Endothelial cell of umbilical vein (primary cell): ENCODE results near the gene TRDMT1. TPM values are rescaled to one million over a fixed set of nuclear protein-coding genes. Genes with fewer than 3 reads are reported as not detected.
A peak's percentile ranks its signal among the peaks of the same experiment; 100 is the strongest.

ENCODE experiments used
- BruUV-seq: library from RNA; stranded (reverse); fragments of 400-500 nt; replicated peaks from 2 replicates; lab custom pipeline; 2021; lab: Mats Ljungman, UMichigan
- CTCF ChIA-PET: fragments of 300-600, 350-600 bp; sonication (Branson Sonifier 250); formaldehyde crosslinking; loops from one replicate; lab custom pipeline; 2021; ENCODE audit warnings: antibody characterized with exemption, inconsistent platforms; lab: Charles Lee
- POLR2A ChIA-PET: fragments of 300-600, 350-600 bp; sonication (Branson Sonifier 250); formaldehyde crosslinking; loops from one replicate; lab custom pipeline; 2021; ENCODE audit warnings: antibody characterized with exemption, inconsistent platforms; lab: Charles Lee
- DNase-seq: peaks from one replicate; pipeline ENCODE4 v3.0.0-alpha.2; 2011; ENCODE audit warnings: low read depth, low spot score
- FAIRE-seq: peaks from 2 replicates; lab custom pipeline; 2011; peaks lifted over from hg19 to GRCh38; lab: Jason Lieb, UNC
- H2AFZ ChIP-seq: 2 replicates; pipeline ENCODE4 v1.6.0; 2012; ENCODE audit warnings: low read depth, low read length, control low read depth, inconsistent platforms
- H3K27ac ChIP-seq: 2 replicates; pipeline ENCODE4 v1.5.1; 2011; ENCODE audit warnings: low read depth, mild to moderate bottlenecking, control low read depth, low read length, moderate library complexity; ENCODE audit not compliant: insufficient read depth
- H3K27me3 ChIP-seq, 2 experiments: 2 replicates each; pipeline versions ENCODE4 v1.6.0 to v1.6.1; 2011; ENCODE audit warnings: low read length in 2 of 2, mixed read lengths in 1 of 2; ENCODE audit not compliant: control insufficient read depth in 2 of 2, insufficient read depth in 2 of 2
- H3K36me3 ChIP-seq, 2 experiments: 2 replicates in 1 of 2; 3 replicates in 1 of 2; pipeline ENCODE4 v1.5.1; 2011; ENCODE audit warnings: low read length in 2 of 2, mild to moderate bottlenecking in 1 of 2, moderate library complexity in 1 of 2; ENCODE audit not compliant: control insufficient read depth in 2 of 2, insufficient read depth in 2 of 2; ENCODE audit errors: extremely low read depth in 1 of 2
- H3K4me1 ChIP-seq: 3 replicates; pipeline ENCODE4 v1.5.1; 2011; ENCODE audit warnings: mild to moderate bottlenecking, low read length; ENCODE audit not compliant: control insufficient read depth, insufficient read depth; ENCODE audit errors: extremely low read depth
- H3K4me2 ChIP-seq: 2 replicates; pipeline ENCODE4 v1.6.1; 2011; ENCODE audit warnings: low read length, control low read depth, mixed read lengths; ENCODE audit not compliant: insufficient read depth
- H3K4me3 ChIP-seq, 3 experiments: fragments of 200-600 bp in 1 of 3; sonication (generic), shearing (Covaris generic) in 1 of 3; replicated peaks in 1 of 3; 2 replicates each; pipeline ENCODE4 v1.5.1; 2011 to 2016; ENCODE audit warnings: control low read depth in 3 of 3, low read length in 3 of 3, mild to moderate bottlenecking in 2 of 3, inconsistent platforms in 1 of 3, low read depth in 1 of 3, moderate library complexity in 1 of 3; ENCODE audit not compliant: insufficient read depth in 1 of 3
- H3K79me2 ChIP-seq: 2 replicates; pipeline ENCODE4 v1.6.0; 2012; ENCODE audit warnings: low read length, inconsistent platforms; ENCODE audit not compliant: control insufficient read depth, insufficient read depth
- H3K9ac ChIP-seq: replicated peaks from 2 replicates; pipeline ENCODE3; 2011; ENCODE audit warnings: low read length, control low read depth; ENCODE audit not compliant: insufficient read depth; ENCODE audit errors: extremely low read depth
- H3K9me1 ChIP-seq: replicated peaks from 3 replicates; pipeline ENCODE4 v1.6.0; 2011; ENCODE audit warnings: mild to moderate bottlenecking, low read length; ENCODE audit not compliant: control insufficient read depth, insufficient read depth; ENCODE audit errors: extremely low read depth
- H3K9me3 ChIP-seq: replicated peaks from 2 replicates; pipeline ENCODE4 v1.5.1; 2012; ENCODE audit warnings: low read length, inconsistent platforms; ENCODE audit not compliant: control insufficient read depth, insufficient read depth
- H4K20me1 ChIP-seq: replicated peaks from 2 replicates; pipeline ENCODE3; 2011; ENCODE audit warnings: mild to moderate bottlenecking, low read length; ENCODE audit not compliant: control insufficient read depth, insufficient read depth; ENCODE audit errors: extremely low read depth
- EZH2 ChIP-seq: IDR thresholded peaks from 2 replicates; pipeline ENCODE4 v1.6.1; 2012; ENCODE audit warnings: borderline replicate concordance, low read depth, mild to moderate bottlenecking, moderate library complexity, low read length, inconsistent platforms; ENCODE audit not compliant: severe bottlenecking
- FOS ChIP-seq: IDR thresholded peaks from 2 replicates; pipeline ENCODE4 v1.6.1; 2011; ENCODE audit warnings: mild to moderate bottlenecking, low read length, moderate library complexity, borderline replicate concordance; ENCODE audit not compliant: insufficient read depth
- GATA2 ChIP-seq: IDR thresholded peaks from 2 replicates; pipeline ENCODE4 v1.7.0; 2011; ENCODE audit warnings: low read depth, mild to moderate bottlenecking, moderate library complexity, mixed read lengths, low read length; ENCODE audit not compliant: insufficient read length, insufficient read depth
- MYC ChIP-seq: IDR thresholded peaks from one replicate; pipeline ENCODE4 v1.6.1; 2011; ENCODE audit warnings: mild to moderate bottlenecking, low read depth, low read length
- POLR2A ChIP-seq: IDR thresholded peaks from 2 replicates; pipeline ENCODE4 v1.6.1; 2012; ENCODE audit warnings: low read depth, mild to moderate bottlenecking, control low read depth, low read length
- POLR2AphosphoS5 ChIP-seq: IDR thresholded peaks from 2 replicates; pipeline ENCODE4 v1.6.1; 2012; ENCODE audit warnings: low read depth, mild to moderate bottlenecking, control low read depth, low read length, moderate library complexity; ENCODE audit not compliant: insufficient read depth
- dilution Hi-C: fragments of 300-500 bp; cut with MboI; formaldehyde crosslinking; loops from one replicate; pipeline ENCODE4 v1.15.0; 2019; ENCODE audit warnings: low sequenced_read_pairs; ENCODE audit not compliant: extremely low pct_ligation_motif_present
- intact Hi-C: fragments of 100-400 bp; cut with micrococcal nuclease; formaldehyde crosslinking; loops from one replicate; pipeline ENCODE4 v1.10.0; 2022
- polyA plus RNA-seq, 4 experiments: library from polyadenylated mRNA; depleted of rRNA in 3 of 4; stranded (reverse) in 3 of 4; unstranded in 1 of 4; fragments of >200 nt; gene quantifications; 2 replicates each; pipeline versions ENCODE4 v1.2.1 to v1.2.3, GENCODE V29; 2011 to 2012; ENCODE audit warnings: missing spikeins in 1 of 4
- total RNA-seq: library from RNA; stranded (reverse); gene quantifications from 2 replicates; pipeline ENCODE4 v1.2.3, GENCODE V29; 2021
- TF ChIP-seq, protein P1 (sequence below), 2 donors: IDR thresholded peaks; 1 replicate in 1 of 2; 2 replicates in 1 of 2; pipeline ENCODE4 v1.5.1; 2011; ENCODE audit warnings: low read length in 2 of 2, mild to moderate bottlenecking in 2 of 2, moderate library complexity in 2 of 2, control low read depth in 1 of 2, inconsistent platforms in 1 of 2, low read depth in 1 of 2; ENCODE audit not compliant: insufficient read depth in 1 of 2; ENCODE audit errors: extremely low read depth in 1 of 2
- TF ChIP-seq, protein P2 (sequence below): IDR thresholded peaks from 2 replicates; pipeline ENCODE4 v1.6.1; 2011; ENCODE audit not compliant: insufficient read depth, insufficient read length

The TRDMT1 gene
- total and polyA plus RNA-seq, 2 donors (not counting 3 experiments of a cell fraction or from before 2014, with no cell fraction given) = 10.0 to 12.3 TPM

DNA sequence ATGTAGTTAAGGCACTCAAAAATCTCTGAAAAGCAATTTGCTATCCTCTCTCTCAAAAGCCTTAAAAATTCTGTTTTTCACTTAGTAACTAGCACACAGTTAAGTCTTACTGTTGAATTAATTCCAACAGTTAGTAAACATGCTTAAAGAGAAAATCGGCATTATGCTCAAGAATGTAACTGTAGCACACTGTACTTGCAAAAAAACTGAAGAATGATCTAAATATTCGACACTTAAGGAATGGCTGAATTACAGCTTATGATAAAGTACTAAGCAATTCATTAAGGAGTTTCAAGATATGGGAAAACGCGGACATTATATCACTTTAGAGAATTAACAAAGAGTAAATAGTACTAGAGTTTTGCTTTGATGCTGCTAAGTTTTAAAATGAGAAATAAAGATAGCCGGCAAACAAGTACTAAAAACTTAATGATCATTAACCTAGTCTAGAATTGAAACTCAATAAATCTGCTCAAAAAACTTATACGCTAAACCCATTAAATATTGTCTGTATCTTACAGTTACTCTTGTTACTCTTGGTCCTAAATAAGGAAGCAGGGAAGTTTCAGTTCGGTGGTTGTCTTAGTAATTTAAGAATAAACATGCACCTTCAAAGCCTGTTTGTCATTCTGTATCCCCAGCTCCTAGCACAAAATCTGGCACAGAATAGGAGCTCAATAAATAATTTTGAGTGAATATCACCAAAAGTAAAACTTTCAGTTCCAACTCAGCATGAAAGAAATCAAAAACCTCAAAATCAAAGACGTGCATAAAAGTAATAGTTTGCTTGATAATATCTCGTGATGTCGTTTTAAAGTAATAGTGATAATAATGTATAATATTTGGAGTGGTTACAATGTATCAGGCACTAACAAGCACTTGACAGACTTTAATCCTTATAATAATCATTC, 1.2 kb downstream of the TRDMT1 start:
- dilution Hi-C loops = no loop called here
- ChIA-PET CTCF (interaction anchor here (0.9 to 4.1 kb wide), 16 partner anchors 9 to 357 kb away, joined by 3 to 46 read pairs (median 4); partner anchors contain the start of gene VIM), POLR2A (interaction anchor here (0.6 to 3.2 kb wide), 5 partner anchors 16 to 204 kb away, joined by 3 to 33 read pairs (median 6); no protein-coding TSS in a partner anchor)
- BruUV-seq = TSS peak; percentile 54
- TF ChIP-seq, protein P1, sequence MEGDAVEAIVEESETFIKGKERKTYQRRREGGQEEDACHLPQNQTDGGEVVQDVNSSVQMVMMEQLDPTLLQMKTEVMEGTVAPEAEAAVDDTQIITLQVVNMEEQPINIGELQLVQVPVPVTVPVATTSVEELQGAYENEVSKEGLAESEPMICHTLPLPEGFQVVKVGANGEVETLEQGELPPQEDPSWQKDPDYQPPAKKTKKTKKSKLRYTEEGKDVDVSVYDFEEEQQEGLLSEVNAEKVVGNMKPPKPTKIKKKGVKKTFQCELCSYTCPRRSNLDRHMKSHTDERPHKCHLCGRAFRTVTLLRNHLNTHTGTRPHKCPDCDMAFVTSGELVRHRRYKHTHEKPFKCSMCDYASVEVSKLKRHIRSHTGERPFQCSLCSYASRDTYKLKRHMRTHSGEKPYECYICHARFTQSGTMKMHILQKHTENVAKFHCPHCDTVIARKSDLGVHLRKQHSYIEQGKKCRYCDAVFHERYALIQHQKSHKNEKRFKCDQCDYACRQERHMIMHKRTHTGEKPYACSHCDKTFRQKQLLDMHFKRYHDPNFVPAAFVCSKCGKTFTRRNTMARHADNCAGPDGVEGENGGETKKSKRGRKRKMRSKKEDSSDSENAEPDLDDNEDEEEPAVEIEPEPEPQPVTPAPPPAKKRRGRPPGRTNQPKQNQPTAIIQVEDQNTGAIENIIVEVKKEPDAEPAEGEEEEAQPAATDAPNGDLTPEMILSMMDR (IDR thresholded peaks at IDR 0.05; ENCODE audit: extremely low read depth in 1 of 2, insufficient read depth in 1 of 2, low read depth in 1 of 2, low read length in 2 of 2) = no peak
- no peak for TF ChIP-seq POLR2A
- TF ChIP-seq FOS = no peak
- TF ChIP-seq, protein P2, sequence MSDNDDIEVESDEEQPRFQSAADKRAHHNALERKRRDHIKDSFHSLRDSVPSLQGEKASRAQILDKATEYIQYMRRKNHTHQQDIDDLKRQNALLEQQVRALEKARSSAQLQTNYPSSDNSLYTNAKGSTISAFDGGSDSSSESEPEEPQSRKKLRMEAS = no peak
- TF ChIP-seq MYC = no peak
- no peak for TF ChIP-seq POLR2AphosphoS5
- no peak for TF ChIP-seq EZH2
- TF ChIP-seq GATA2 = no peak
- H3K36me3 ChIP-seq = no peaks in the 10 kb centered on the region
- FAIRE-seq = peak; percentile 38
- no peaks in the 10 kb centered on the region for H3K9me3 ChIP-seq
- H3K9ac ChIP-seq = peak overlapping the region; percentile 100
- H3K27ac ChIP-seq = peak overlapping the region; percentile 100
- H2AFZ ChIP-seq = peak overlapping the region; percentile 56
- no peaks in the 10 kb centered on the region for H4K20me1 ChIP-seq
- intact Hi-C loops = loop anchor here (2.0 kb wide), 1 partner anchor 203 kb away; no protein-coding TSS in a partner anchor
- H3K4me2 ChIP-seq = peak overlapping the region; percentile 100
- no peaks in the 10 kb centered on the region for H3K9me1 ChIP-seq
- peaks cover 28% of the 10 kb centered on the region for H3K4me1 ChIP-seq
- peaks cover 14% of the 10 kb centered on the region for H3K79me2 ChIP-seq
- no peaks in the 10 kb centered on the region for H3K27me3 ChIP-seq
- H3K4me3 ChIP-seq = peak overlapping the region; percentile 69 to 95 (median 91)
- peak; percentile 67 for DNase-seq
